Suppressor macrophage (primary cell): ENCODE results near the gene SYT13.

Experiments used
- DNase-seq, 4 experiments: peaks; one replicate each; pipeline ENCODE4 v3.0.0-alpha.2; 2020 to 2022

The SYT13 gene

DNA sequence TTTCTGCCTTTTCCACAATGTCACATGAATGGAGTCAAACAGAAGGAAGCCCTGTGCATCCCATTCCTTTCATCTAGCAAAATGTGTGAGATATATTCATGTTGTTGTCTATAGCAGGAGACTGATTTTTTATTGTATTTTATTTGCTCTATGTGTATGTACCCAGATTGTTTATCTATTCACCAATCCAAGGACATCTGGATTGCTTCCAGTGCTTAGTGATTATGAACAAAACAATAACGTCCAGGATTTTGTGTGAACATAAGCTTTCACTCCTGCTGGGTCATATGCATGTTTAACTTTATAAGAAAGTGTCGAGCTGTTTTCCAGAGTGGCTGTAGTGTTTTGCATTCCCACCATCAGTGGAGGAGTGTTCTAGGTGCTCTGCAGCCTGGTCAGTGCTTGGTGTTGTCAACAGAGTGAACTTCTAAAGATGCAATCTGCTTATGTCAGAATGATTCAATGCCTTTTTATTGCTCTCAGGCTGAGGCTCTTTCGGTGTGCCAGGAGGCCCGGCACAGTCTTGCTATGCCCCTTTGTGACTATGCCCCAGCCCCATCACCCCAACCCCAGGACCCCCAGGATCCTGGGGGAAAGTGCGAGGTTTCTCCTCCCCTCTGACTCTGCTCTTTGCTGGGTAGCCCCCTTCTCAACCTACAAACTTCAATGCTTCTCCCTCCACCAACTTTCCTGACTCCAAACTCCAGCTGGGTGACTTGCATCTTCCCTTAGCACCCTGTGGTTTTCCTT lies 19.9 kb upstream of the SYT13 start:
- DNase-seq, result no peak

DNA sequence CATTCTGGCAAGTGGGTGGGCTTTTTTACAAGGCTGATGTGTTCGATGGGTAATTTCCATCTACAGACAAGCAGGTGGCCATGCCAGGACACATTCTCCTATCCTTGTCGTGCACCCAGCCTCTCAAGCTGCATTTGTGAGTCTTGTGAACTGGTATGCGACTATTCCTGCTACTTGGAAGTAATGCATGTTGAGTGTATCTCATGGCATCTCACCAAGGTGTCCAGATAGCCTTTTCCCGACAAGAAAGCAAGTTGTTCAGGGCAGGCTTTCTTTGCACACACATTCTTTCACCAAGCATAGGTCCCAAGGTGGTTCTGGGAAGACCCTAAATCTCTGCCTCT lies 18.8 kb upstream of the SYT13 start:
- no peak for DNase-seq

DNA sequence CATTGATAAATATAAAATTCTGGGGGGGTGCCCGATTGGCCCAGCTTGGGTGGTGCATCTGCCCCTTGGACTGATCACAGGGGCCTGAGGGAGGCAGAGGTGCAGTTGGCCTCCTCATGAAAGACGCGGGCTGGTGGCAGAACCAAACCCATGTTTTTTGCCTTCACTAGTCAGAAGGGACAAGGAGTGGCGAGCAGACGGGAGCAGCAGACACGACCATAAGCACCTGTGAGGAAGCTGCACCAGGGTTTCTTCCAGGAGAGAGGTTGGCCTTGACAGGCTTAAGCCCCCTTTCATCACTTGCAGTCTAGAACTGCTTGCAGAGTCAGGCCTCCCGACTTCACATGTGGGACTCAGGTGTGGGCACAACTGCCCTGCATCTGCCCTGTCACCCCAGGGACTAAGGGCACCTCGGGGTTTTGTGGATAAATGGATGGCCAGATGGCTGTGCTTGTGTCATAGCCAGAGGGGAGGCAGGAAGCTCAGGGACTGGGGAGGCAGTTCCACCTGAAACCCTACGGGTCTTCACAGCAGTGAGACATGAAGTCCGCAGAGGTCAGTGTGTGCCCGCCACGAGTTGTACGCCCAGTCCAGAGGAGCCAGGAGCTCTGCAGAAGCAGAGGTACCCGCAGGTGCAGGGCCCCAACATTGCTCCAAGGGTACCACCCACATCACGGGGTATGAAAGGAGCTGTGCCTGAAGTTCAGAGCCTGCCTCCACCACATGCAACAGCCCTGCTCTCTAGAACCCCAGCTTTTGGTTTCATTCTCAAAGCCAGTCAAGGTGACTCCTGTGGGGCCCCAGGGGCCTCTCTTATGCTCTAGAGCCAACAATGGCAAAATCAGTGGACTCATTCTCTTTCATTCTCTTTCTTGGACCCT lies 18.2 kb upstream of the SYT13 start:
- no peak for DNase-seq

DNA sequence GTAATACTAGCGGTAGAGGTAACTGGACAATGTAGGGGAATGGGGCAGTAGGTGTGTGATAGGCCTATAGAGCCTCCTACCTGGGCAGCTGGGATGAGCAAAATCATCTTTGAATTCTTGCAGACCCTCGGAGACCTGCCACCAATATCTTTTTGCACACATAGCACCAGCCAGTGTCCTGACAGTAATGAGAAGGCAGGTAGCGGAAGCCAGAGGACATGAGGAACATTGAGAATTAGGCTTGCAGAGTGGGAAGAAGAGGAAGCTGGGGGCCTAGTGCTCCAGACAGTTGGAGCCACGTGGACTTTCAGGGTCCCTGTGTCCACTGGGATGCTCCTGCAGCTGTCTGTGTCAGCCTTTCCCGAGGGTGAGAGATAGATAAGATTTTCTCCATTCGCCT lies 17.2 kb upstream of the SYT13 start:
- no peak for DNase-seq

DNA sequence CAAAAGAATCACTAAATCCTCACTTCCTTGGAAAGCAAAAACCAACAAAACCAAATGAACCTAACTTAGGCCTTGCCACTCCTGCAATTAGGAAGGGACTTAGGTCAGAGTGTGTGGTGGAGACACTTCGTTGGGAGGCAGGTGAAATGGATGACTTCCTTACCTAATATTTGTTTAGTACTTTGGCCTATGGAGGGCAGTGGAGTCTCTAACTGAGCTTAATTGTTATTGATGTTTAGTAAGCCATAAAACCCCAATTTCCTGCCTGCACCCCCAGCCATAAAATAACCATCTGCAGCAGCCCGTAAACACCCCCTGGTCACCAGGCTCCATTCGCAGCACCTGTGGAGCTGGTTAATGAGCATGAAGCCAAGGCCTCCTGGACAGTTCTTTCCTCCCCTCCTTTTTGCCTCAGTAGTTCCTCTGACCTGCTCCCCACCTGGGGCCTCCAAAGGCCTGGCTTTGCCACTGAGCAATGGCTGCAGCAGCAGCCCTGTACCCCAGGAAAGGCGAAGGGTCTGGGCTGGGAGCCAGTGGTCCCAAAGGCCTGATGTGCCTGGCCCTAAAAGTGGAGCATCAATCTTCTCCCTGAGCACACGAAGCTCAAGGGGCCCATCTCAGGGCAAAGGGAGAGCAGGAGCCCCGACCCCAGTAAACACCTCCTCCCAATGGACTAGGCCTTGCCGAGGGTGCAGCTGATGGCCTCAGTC lies 15.6 kb upstream of the SYT13 start:
- no peak for DNase-seq

DNA sequence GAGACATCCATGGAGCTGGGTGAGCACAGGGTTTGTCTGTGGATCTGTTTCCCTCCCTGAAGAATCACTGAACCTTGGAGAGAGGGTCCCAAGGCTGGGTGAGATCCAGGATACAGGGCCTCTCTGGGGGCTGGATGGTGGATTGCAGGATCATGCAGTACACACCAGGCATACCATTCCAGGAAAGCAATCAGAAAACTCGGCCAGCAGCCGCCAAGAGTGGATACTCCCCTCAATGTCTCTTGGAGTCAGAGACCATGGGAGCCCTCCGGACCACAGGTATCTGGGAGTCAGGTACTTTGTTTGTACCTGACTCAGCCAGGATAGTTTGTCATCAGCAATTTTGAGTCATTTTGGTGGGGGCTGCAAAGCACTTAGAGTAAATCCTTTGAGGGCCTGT lies 14.6 kb upstream of the SYT13 start:
- no peak for DNase-seq

DNA sequence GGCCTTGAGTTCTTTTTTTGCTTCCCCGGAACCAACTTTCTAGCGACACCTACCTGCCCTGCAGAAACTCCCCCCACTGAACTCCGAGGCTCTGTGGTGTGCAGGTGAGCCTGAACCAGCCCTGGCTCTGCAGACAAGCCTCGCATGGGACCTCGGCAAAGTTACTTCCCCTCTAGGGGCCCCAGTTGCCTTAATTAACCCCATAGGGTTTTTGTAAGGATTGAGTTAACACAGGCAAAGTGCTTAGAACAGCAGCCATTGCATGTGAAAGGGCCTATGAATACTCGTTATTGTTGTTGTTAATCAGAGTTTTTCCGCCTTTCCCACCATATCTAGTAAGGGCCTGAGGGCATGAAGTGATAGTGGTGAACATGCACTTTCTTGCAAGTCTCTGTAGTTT lies 12.6 kb upstream of the SYT13 start:
- DNase-seq, result no peak

DNA sequence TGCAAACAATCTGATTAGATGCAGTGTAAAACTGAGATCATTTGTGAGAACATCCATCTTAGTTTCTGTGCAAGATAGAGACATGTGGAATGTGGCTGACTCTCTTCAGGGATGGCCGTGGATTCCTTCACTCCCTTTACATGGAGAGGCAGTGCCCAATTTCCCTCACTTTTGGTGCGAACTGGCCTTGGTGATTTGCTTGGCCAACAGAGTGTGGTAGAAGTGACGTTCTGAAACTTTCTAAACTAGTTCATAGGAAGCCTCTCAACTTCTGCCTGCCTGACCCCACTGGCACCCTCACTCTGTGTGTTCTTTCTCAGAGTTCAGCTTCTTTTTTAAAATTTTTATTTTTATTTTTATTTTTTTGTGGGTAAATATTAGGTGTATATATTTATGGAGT lies 9.9 kb upstream of the SYT13 start:
- DNase-seq, result no peak

DNA sequence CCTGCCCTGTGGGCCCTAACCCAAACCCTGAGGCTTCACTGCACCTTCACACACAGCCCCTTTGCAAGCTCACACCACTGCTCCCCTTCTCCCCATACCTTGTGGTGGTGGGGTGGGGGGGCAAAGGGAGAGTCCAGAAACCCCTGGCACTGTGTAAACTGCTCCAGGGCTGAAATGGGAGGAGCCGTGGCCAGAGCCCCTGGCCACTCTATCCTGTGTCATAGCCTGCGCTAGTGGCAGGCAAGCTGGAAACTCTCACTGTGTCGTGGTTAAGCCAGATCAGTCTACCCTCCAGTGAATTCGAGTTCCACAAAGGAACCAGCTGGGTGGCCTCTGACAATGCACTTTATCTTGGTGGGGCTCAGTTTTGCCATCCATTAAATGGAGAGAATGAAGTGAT lies 8.4 kb upstream of the SYT13 start:
- DNase-seq, result no peak

DNA sequence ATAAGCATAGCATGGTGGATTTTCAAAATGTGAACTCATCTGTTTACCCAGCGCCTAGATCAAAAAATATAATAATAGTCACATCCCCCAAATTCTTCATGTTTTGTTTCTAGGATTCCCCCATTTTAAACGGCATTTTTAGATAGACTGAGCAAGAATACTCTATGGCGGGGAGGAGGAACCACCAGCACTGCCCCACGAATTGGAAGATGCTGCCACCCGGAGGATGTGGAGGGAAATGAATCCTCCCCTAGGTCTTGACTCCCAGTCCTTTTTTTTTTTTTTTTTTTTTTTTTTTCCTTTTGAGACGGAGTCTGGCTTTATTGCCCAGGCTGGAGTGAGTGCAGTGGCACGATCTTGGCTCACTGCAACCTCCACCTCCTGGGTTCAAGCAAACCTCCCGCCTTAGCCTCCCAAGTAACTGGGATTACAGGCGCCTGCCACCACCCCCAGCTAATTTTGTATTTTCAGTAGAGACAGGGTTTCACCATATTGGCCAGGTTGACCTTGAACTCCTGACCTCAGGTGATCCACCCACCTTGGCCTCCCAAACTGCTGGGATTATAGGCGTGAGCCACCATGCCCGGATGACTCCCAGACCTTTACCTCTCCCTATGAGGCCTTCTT lies 7.5 kb upstream of the SYT13 start:
- peak; percentile 77 to 88 (median 78) for DNase-seq

DNA sequence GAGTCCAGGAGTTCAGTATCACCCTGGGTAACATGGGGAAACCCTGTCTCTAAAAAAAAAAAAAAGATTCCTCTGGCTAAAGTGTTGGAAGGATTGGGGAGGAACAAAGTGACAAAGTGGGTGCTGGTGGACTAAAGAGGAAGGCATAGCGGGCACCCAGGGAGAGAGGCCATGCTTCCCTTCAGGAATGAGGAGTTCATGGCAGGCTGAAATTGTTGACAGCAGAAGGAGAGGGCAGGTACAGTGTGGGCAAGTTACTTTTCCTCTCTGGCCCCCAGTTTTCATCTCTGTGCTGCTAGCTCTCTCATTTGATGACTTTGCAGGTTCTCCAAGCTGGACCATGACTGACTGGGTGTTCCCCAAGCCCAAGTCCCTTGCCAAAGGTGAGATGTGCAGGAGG lies 4.4 kb upstream of the SYT13 start:
- no peak for DNase-seq

DNA sequence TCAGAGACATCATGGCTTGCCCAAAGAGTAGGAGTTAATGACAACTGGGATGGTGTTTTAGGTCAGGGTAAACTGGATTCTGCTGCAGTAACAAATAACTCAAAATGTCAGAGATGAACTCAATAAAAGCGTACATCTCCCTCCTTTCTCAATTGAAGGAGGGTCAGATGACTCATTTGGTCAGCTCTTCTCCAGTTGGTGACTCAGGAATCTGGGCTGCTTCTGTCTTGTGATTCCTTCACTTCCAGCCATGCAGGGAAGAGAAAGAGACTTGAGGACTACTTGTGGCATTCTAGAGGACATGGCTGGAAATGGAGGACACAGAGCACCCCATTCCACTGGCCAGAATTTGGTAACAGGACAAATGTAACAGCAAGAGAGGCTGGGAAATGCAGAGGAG lies 3.2 kb upstream of the SYT13 start:
- peak in 3 of 4 experiments; percentile 3 to 31 (median 13) for DNase-seq

DNA sequence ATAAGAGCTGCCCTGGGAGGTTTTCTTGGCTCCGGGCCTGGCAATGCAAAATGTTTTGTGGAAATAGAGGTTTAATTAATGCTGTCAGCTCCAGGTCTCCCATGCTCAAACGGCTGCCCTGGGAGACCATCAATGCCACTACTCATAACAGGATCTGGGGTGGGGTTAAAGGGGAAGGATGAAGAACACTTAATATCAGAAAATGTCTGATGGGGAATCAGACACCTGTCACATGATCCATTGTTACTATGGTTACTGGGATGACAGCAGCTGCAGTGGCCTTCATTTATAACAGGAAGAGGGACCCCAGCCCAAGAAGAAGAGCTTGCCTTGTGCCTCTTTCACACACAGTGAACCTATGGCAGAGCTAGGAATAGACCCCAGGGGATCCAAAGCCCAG lies 2.2 kb upstream of the SYT13 start:
- no peak for DNase-seq

DNA sequence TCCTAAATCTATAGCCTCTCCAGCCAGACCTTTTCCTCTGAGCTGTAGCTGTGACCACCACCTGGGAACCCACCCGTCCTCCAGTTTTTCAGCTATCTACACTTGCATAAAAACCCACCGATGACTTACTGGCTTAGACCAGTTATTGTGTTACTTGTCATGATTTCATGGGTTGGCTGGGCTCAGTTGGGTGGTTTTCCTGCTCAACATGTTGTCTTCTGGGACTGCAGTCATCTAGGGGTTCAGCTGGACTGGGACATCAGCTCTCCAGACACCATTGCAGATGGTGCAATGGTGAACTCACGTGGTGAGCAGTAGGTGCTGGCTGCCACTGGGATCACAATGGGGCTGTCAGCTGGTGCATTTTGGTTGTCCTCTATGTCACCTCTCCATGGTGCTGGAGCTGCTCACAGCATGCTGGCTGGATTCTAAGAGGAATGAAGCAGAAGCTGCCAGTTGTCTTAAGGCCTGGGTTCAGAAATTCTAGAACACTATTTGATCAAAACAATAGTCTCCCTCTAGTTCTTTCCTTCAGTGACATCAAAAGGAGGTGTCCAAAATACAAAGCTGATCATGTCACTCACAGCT lies 1.3 kb upstream of the SYT13 start:
- no peak for DNase-seq

DNA sequence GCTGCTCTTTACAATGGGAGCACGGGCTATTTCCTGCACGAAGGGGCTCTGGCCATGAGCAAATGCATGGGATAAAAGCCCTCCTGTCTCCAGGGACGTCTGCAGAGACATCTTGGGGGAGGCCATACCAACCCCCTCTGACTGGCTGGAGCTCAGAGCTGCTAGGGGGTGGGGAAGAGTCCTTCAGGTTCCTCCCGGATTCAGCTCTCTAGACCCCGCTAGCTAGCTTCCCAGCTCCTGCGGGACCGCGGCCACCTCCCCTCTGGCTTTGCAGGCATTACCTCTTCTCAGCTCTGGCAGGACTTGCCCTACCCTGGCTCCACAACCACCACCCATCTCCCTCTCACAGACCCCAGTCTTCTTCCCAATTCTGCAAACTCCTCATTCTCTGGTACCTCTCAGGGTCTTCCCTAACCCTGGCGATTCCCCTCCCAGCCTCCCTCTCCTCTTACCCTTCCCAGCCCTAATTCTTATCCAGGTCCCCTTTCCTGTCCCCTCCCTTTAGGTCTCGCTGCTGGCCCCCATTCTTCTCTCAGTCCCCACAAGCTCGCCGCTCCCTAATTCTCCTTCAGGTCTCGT lies 802 bp downstream of the SYT13 start:
- DNase-seq, result no peak

DNA sequence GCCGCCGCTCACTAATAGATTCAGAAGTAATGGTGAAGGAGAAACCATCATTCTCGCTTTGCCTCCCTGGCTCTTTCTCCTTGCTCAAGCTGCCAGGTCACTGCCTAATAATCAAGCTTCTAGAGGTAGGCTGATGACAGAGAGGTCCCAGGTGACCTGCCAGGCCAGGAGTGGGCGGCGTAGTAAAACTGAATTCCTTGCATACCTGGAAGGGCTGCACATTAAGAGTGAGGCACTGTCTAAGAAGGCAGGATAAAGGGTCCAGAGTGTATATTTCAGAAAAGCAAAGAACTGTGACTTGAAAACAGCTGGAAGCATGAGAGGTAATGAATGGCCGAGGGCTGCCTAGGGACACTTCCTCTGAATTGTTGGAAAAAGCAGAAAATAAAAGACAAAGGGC lies 4.1 kb downstream of the SYT13 start:
- DNase-seq, result no peak

DNA sequence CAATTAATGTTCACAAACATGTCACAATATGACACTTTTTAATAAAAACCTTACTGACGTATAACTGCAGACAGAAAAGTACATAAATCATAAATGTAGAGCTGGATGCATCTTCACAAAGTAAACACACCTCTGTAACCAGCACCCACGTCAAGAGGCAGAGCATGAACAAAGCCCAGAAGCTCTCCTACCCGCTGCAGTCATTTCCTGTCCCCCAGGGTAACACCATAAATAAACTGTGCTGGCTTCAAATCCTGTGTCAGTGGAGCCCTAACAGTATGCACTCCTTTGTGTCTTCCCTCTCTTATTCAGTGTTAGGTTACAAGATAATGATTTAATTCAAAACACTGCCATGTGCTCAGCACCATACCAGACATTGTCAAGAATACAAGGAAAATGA lies 5.7 kb downstream of the SYT13 start:
- no peak for DNase-seq

DNA sequence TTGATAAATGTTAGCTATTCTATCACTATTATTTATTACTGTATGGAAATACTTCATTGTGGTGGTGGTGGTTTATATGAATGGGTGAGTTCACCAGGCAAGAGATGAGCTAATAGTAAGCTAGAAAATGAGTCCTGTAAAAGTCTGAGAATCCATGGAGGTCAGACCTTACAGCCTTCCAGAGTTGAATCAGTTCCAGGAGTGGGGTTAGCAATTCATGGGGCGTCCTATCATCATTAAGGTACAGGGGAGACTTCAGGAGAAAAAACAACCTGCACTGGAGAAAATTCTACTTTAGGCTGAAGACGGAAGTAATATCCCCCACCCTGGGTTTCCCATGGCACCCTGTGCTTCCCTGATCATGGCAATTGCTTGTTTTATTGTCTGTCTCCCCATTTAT lies 6.5 kb downstream of the SYT13 start:
- no peak for DNase-seq

DNA sequence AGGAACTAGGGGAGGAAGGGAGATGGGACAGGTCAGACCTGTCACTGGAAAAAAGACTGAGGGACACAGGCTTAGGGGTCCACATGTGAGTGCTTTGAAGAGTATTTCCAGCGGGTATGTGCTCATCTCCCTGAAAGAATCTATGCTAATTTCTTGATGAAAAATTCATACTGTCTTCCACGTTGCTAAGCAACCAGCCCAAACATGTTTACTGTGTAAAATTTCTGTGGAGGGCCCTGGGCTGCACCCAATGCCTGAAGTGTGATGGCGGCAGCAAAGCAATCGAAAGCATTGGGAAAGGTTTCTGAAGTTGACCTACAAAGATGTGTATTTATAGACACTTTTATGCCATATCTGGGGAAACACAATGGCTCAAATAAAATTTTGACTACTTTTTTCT lies 7.4 kb downstream of the SYT13 start:
- DNase-seq, result no peak

DNA sequence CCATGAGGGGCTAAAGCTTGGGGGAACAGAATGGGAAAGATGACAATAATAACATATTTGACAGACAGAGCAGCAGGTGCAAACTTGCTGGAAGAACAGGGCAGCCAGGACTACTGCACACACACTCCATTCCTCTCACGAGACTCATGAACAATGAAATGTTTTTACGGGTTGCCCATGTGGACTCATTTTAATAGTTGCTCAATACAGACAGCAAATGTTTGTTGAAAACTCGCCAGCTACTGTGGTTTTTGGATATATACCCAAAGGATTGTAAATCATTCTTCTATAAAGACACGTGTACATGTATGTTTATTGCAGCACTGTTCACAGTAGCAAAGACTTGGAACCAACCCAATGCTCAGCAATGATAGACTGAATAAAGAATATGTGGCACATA lies 10.3 kb downstream of the SYT13 start:
- DNase-seq, result no peak

DNA sequence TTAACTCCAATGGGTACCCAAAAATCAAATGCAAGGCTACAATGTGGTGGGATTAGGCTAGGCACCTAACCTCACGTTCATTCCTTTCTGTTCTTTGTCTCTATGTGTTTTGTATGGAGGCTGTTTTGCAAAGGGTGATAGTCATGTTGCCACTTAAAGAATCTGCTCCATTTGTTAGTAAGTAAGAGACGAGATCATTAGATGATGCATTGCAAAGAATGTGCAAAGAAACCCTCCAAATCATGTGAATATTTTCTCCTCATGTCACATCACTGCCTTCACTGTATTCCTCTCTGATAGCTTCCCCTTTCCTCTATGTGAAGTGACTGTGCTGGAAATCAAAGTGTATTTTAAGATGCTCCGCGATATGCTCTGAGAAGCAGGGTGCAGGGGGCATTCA lies 11.9 kb downstream of the SYT13 start:
- DNase-seq, result no peak

DNA sequence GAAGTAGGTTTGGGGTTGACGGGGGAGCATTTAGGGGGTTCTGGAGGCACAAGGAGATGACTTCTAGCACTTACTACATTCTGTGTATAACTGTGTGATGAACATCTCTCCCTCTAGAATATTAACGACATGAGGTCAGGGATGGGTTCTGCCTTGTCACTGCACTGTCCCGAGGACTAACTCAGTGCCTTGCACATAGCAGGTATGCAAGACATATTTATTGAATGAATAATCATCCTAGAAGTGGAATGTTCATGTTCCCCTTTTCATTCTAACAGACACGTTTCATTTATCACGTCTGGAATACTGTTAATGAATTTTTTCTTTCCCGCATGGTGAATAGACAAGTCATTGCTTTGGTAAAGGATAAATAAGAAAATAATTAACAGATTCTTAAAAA lies 12.6 kb downstream of the SYT13 start:
- DNase-seq, result no peak
